HEK293T (cell line): Measurements from ENCODE around the gene VAV2.

ENCODE experiments used
- CTCF ChIA-PET: fragments of 350-600 bp; formaldehyde crosslinking; extraction: SDS; loops from one replicate; lab custom pipeline; 2021; ENCODE audit warnings: antibody characterized with exemption, inconsistent platforms; lab: Yijun Ruan, JAX
- POLR2A ChIA-PET: fragments of 350-600 bp; formaldehyde crosslinking; extraction: SDS; loops from one replicate; lab custom pipeline; 2020; ENCODE audit warnings: antibody characterized with exemption, inconsistent platforms; lab: Yijun Ruan, JAX
- DNase-seq: peaks from one replicate; pipeline ENCODE4 v3.0.0; 2012; ENCODE audit warnings: mixed read lengths; ENCODE audit errors: extremely low spot score
- ARNT ChIP-seq: fragments of 450-650 bp; IDR thresholded peaks from 2 replicates; pipeline ENCODE4 v1.6.1; 2017; ENCODE audit warnings: mild to moderate bottlenecking
- BHLHE40 ChIP-seq: fragments of 450-650 bp; IDR thresholded peaks from 2 replicates; pipeline ENCODE4 v1.6.1; 2016; ENCODE audit warnings: mild to moderate bottlenecking, moderate library complexity, borderline replicate concordance
- CTBP1 ChIP-seq: fragments of 450-650 bp; IDR thresholded peaks from 2 replicates; pipeline ENCODE4 v1.6.1; 2016; ENCODE audit warnings: borderline replicate concordance
- ELF4 ChIP-seq: fragments of 450-650 bp; IDR thresholded peaks from 2 replicates; pipeline ENCODE4 v1.6.1; 2017; ENCODE audit warnings: antibody characterized with exemption
- FOXA1 ChIP-seq: fragments of 450-650 bp; IDR thresholded peaks from 2 replicates; pipeline ENCODE4 v1.6.1; 2016; ENCODE audit warnings: mild to moderate bottlenecking
- FOXK2 ChIP-seq: fragments of 450-650 bp; IDR thresholded peaks from 2 replicates; pipeline ENCODE4 v1.6.1; 2016; ENCODE audit warnings: mild to moderate bottlenecking
- FOXM1 ChIP-seq: fragments of 450-650 bp; IDR thresholded peaks from 2 replicates; pipeline ENCODE4 v1.6.1; 2017; ENCODE audit warnings: mild to moderate bottlenecking, borderline replicate concordance
- HDGF ChIP-seq: fragments of 450-650 bp; IDR thresholded peaks from 2 replicates; pipeline ENCODE4 v1.6.1; 2017; ENCODE audit warnings: antibody characterized with exemption, borderline replicate concordance
- L3MBTL2 ChIP-seq: fragments of 450-650 bp; conservative IDR thresholded peaks from 2 replicates; pipeline ENCODE4 v1.6.1; 2016; ENCODE audit warnings: mild to moderate bottlenecking
- LEF1 ChIP-seq: fragments of 450-650 bp; IDR thresholded peaks from 2 replicates; pipeline ENCODE4 v1.6.1; 2017; ENCODE audit warnings: mild to moderate bottlenecking, borderline replicate concordance
- NFRKB ChIP-seq: fragments of 450-650 bp; IDR thresholded peaks from 2 replicates; pipeline ENCODE4 v1.6.1; 2016; ENCODE audit warnings: mild to moderate bottlenecking, moderate library complexity
- SP1 ChIP-seq: fragments of 450-650 bp; IDR thresholded peaks from 2 replicates; pipeline ENCODE4 v1.6.1; 2017
- SUZ12 ChIP-seq: fragments of 450-650 bp; IDR thresholded peaks from 2 replicates; pipeline ENCODE4 v1.6.1; 2016; ENCODE audit warnings: mild to moderate bottlenecking
- TARDBP ChIP-seq: fragments of 450-650 bp; IDR thresholded peaks from 2 replicates; pipeline ENCODE4 v1.6.1; 2016
- ZNF384 ChIP-seq: fragments of 450-650 bp; IDR thresholded peaks from 2 replicates; pipeline ENCODE4 v1.6.1; 2016
- TF ChIP-seq, protein P1 (sequence below): fragments of 450-650 bp; IDR thresholded peaks from 2 replicates; pipeline ENCODE4 v1.6.1; 2016

Gene VAV2

DNA sequence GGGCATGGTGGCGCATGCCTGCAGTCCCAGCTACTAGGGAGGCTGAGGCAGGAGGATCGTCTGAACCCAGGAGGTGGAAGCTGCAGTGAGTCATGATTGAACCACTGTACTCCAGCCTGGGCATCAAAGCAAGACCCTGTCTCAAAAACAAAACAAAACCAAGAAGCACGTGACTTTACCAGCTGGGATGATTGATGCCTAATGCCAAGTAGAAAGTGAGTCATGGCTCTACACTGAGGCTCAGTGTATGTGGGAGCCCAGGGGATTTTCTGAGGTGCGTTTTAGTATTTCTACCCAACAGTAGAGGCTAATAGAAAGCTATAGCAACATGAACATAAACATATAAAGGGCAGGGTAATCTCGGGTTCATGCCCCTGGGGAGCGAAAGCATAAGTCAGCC lies 19.3 kb upstream of the VAV2 start:
- DNase-seq, result no peak
- CTCF ChIA-PET, result no interaction called here
- POLR2A ChIA-PET, result no interaction called here
- TF ChIP-seq HDGF, result no peak
- no peak for TF ChIP-seq SUZ12
- TF ChIP-seq ARNT, result no peak
- no peak for TF ChIP-seq FOXA1
- TF ChIP-seq BHLHE40, result no peak
- TF ChIP-seq FOXK2, result no peak
- no peak for TF ChIP-seq FOXM1
- no peak for TF ChIP-seq SP1
- TF ChIP-seq CTBP1, result no peak
- TF ChIP-seq ELF4, result no peak
- TF ChIP-seq L3MBTL2, result no peak
- TF ChIP-seq, protein P1, sequence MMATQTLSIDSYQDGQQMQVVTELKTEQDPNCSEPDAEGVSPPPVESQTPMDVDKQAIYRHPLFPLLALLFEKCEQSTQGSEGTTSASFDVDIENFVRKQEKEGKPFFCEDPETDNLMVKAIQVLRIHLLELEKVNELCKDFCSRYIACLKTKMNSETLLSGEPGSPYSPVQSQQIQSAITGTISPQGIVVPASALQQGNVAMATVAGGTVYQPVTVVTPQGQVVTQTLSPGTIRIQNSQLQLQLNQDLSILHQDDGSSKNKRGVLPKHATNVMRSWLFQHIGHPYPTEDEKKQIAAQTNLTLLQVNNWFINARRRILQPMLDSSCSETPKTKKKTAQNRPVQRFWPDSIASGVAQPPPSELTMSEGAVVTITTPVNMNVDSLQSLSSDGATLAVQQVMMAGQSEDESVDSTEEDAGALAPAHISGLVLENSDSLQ, result no peak
- no peak for TF ChIP-seq ZNF384
- no peak for TF ChIP-seq TARDBP
- TF ChIP-seq NFRKB, result no peak
- TF ChIP-seq LEF1, result no peak

DNA sequence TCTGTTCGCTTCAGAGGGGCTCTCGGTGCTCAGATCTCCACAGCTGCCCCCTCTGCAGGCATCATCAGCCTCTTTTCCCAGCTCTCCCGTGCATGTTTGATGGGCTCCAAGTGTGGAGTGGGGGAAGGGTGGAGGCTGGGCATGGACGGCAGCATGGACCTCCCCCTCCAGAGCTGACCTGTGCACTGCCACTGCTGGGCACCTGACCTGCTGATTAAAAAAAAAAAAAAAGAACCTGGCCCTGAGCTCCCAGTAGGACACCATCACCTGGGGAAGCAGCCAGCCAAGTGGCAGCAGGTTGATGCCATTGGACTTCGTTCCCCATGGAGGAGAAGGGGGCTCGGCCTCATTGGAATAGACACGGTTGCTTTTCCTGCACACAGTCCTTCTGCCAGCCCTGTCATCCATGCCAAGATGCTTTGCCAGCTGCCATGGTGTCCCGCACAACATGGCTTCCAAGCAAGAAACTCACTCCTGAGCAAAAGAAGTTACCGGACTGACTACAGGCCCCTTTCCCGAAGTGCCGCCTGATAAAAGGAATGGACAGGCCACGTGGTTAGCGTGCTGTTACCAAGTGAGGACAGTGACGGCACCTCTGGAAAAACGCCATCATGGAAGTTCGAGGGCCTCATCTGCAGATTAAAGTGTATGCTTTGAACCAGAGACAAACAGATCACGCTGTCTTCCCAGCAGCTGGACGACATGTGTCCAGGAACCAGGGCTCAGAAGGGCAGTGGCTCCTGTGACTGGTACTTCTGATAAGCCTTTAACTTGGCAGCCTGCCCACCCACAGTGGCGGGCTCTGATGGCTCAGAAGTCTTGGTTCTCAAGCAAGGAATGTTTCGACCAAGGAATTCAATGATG lies 18.4 kb upstream of the VAV2 start:
- CTCF ChIA-PET, result no interaction called here
- POLR2A ChIA-PET, result no interaction called here
- TF ChIP-seq ARNT (no peak), BHLHE40 (no peak), ZNF384 (no peak), LEF1 (no peak), NFRKB (no peak), FOXK2 (no peak), ELF4 (no peak), SUZ12 (no peak), HDGF (no peak), FOXA1 (no peak), TARDBP (no peak), CTBP1 (no peak), FOXM1 (no peak)
- TF ChIP-seq, protein P1, result no peak
- DNase-seq, result no peak

DNA sequence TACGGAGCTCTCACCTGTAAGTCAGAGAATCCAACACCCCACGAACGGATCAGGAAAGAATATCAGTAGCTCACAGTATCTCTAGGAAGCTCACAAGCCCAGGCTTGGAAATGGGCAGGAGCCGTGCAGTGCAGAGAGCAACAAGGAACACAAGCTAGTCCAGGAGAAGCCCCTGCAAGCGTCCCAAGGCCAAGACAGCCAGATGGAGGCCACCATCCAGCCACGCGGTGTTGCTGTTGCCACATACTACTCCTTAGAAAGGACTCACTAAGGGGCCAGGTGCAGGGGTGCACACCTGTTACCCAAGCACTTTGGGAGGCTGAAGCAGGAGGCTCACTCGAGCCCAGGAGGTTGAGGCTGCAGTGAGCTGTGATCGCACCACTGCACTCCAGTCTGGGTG lies 15.4 kb upstream of the VAV2 start:
- CTCF ChIA-PET, result no interaction called here
- TF ChIP-seq ARNT (no peak), L3MBTL2 (no peak), SP1 (no peak), BHLHE40 (no peak), CTBP1 (no peak), LEF1 (no peak), TARDBP (no peak), FOXM1 (no peak), FOXA1 (no peak), SUZ12 (no peak), ZNF384 (no peak), ELF4 (no peak), NFRKB (no peak)
- no peak for DNase-seq
- POLR2A ChIA-PET, result no interaction called here

DNA sequence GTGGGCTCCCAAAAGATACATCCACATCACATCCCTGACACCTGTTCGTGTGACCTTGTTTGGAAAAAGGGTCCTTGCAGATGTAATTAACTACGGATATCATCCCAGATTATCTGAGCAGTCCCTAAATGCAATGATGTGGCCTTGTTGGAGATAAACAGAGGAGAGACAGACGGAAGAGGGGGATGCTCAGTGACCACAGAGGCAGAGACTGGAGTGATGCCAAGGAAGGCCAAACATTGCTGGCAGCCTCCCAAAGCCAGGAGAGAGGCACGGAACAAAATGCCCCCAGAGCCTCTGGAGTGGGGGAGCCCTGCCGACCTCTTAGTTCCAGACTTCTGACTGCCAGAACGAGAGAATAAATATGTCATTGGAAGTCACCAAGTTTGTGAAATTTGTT lies 15.0 kb upstream of the VAV2 start:
- POLR2A ChIA-PET, result no interaction called here
- CTCF ChIA-PET, result no interaction called here
- TF ChIP-seq ELF4 (no peak), NFRKB (no peak), FOXM1 (no peak), ZNF384 (no peak), FOXK2 (no peak), TARDBP (no peak)
- TF ChIP-seq, protein P1, result no peak
- no peak for DNase-seq

DNA sequence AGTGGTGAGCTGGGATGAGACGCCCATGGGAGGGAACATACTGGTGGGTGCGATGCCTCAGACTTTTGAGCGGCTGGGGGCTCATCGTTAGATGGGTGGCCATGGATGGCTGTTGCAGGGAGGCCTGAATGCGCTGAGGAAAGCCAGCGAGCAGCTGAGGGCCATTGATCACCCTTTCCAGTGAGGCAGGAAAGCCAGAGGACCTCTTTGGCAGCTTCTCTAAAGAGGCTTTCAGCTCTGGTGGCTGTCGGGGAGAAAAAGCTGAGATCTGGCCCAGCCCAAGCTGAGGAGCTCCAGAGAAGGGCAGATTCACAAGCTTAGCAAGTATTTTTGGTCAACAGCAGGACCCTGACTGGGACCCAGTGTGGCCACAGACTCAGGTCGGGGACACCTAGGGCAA lies 13.3 kb upstream of the VAV2 start:
- ChIA-PET POLR2A (interaction anchor here (1.2 kb wide), 1 partner anchor 12 kb away, joined by 3 read pairs; no protein-coding TSS in a partner anchor), CTCF (interaction anchor here (2.0 kb wide), 1 partner anchor 10 kb away, joined by 8 read pairs; no protein-coding TSS in a partner anchor)
- TF ChIP-seq HDGF, result no peak
- TF ChIP-seq CTBP1, result no peak
- TF ChIP-seq BHLHE40, result no peak
- TF ChIP-seq ZNF384, result no peak
- TF ChIP-seq ELF4, result no peak
- no peak for TF ChIP-seq FOXA1
- no peak for TF ChIP-seq TARDBP
- DNase-seq, result no peak

DNA sequence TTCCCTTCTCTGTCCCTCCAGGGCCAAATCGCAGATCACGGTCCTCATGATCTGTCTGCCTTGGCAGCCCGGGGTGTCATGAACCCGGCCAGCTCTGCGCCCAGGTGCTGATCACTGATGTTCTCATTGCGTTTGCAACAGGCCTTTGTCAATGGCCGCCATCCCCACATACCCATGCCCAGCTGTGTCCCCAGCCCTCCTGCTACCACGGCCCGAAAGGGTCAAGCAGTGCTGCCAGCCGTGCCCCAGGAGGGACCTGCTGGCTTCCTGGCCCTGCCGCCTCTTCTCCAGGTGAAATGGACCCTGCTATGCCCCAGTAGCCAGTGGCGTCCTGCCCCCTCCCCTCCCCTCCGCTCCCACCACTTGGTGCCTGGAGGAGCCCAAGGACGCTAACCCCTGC lies 12.8 kb upstream of the VAV2 start:
- DNase-seq, result no peak
- POLR2A ChIA-PET, result no interaction called here
- no peak for TF ChIP-seq LEF1
- no peak for TF ChIP-seq SP1
- no peak for TF ChIP-seq TARDBP
- CTCF ChIA-PET, result interaction anchor here (2.0 kb wide), 1 partner anchor 10 kb away, joined by 8 read pairs; no protein-coding TSS in a partner anchor
